Fibroblast of skin of left biceps (primary cell): ENCODE results near the gene GALNT5.

ENCODE experiments used
- DNase-seq, 2 experiments: peaks; one replicate each; pipeline ENCODE4 v3.0.0-alpha.2; 2013; ENCODE audit warnings: low read depth in 2 of 2

The GALNT5 gene

GRCh38 chr2:157287160-157287559 lies 29.7 kb downstream of the GALNT5 start:
- DNase-seq: no peak

- no peak for DNase-seq
These were observed 33.0 kb downstream of the GALNT5 start for GRCh38 chr2:157290525-157290924.

GRCh38 chr2:157291018-157291417 lies 33.5 kb downstream of the GALNT5 start:
- DNase-seq: no peak

GRCh38 chr2:157292853-157293252 lies 35.3 kb downstream of the GALNT5 start:
- DNase-seq: no peak

- no peak for DNase-seq
These were observed 39.0 kb downstream of the GALNT5 start for GRCh38 chr2:157296490-157296889.

GRCh38 chr2:157296958-157297357 lies 39.5 kb downstream of the GALNT5 start:
- no peak for DNase-seq

GRCh38 chr2:157301307-157301706 lies 43.8 kb downstream of the GALNT5 start:
- DNase-seq: no peak

- DNase-seq: peak; percentile 27 to 29
These were observed 45.1 kb downstream of the GALNT5 start for GRCh38 chr2:157302492-157303099.

- no peak for DNase-seq
These were observed 46.1 kb downstream of the GALNT5 start for GRCh38 chr2:157303612-157304011.

- DNase-seq: peak; percentile 73 to 82
These were observed 47.6 kb downstream of the GALNT5 start for GRCh38 chr2:157304811-157305722.

- no peak for DNase-seq
These were observed 48.2 kb downstream of the GALNT5 start for GRCh38 chr2:157305723-157306110.

GRCh38 chr2:157307021-157307420 lies 49.5 kb downstream of the GALNT5 start:
- DNase-seq: peak in 1 of 2 experiments; percentile 13

- DNase-seq: no peak
These were observed 52.4 kb downstream of the GALNT5 start for GRCh38 chr2:157309878-157310277.

GRCh38 chr2:157311706-157312105 lies 54.2 kb downstream of the GALNT5 start:
- no peak for DNase-seq

GRCh38 chr2:157312866-157313486 lies 55.5 kb downstream of the GALNT5 start:
- DNase-seq: peak in 1 of 2 experiments; percentile 39

- DNase-seq: no peak
These were observed 58.4 kb downstream of the GALNT5 start for GRCh38 chr2:157315901-157316300.

- DNase-seq: no peak
These were observed 61.4 kb downstream of the GALNT5 start for GRCh38 chr2:157318884-157319283.

- no peak for DNase-seq
These were observed 62.3 kb downstream of the GALNT5 start for GRCh38 chr2:157319795-157320194.

- DNase-seq: no peak
These were observed 62.9 kb downstream of the GALNT5 start for GRCh38 chr2:157320409-157320808.

GRCh38 chr2:157321466-157321865 lies 64.0 kb downstream of the GALNT5 start:
- DNase-seq: no peak

- DNase-seq: no peak
These were observed 64.9 kb downstream of the GALNT5 start for GRCh38 chr2:157322432-157322831.

- no peak for DNase-seq
These were observed 66.9 kb downstream of the GALNT5 start for GRCh38 chr2:157324331-157324843.
